Mesothelial cell of epicardium (in vitro differentiated cells): Measurements from ENCODE around the gene ERCC6L2. TPM values are rescaled to one million over a fixed set of nuclear protein-coding genes. Genes with fewer than 3 reads are reported as not detected.

ENCODE experiments used
- DNase-seq, 2 experiments: peaks; one replicate each; pipeline ENCODE4 v3.0.0; 2021; ENCODE audit warnings: low spot score in 2 of 2; ENCODE audit not compliant: unreplicated experiment in 2 of 2
- H3K27ac Mint-ChIP-seq: 2 replicates; pipeline ENCODE4 v1.8.0; 2021; ENCODE audit warnings: mixed read lengths
- H3K27me3 Mint-ChIP-seq: 2 replicates; pipeline ENCODE4 v1.8.0; 2021; ENCODE audit warnings: low read depth, mixed read lengths
- H3K36me3 Mint-ChIP-seq: 2 replicates; pipeline ENCODE4 v1.8.0; 2021; ENCODE audit warnings: mixed read lengths
- H3K4me1 Mint-ChIP-seq: 2 replicates; pipeline ENCODE4 v1.8.0; 2021; ENCODE audit warnings: mixed read lengths
- H3K4me3 Mint-ChIP-seq: 2 replicates; pipeline ENCODE4 v1.8.0; 2021; ENCODE audit warnings: mild to moderate bottlenecking, moderate library complexity, mixed read lengths
- H3K9me3 Mint-ChIP-seq: 2 replicates; pipeline ENCODE4 v1.8.0; 2021; ENCODE audit warnings: mixed read lengths
- total RNA-seq: library from RNA; stranded (reverse); gene quantifications from 3 replicates; pipeline ENCODE4 v1.2.1, GENCODE V29; 2021
- TF ChIP-seq, protein P1 (sequence below): fragments of 200-600 bp; sonication (generic); IDR thresholded peaks from one replicate; pipeline ENCODE4 v1.5.0; 2021; ENCODE audit warnings: antibody characterized with exemption; ENCODE audit not compliant: unreplicated experiment

Gene ERCC6L2
- total RNA-seq, 1 donor from 2014 or later = 63.1 TPM

DNA sequence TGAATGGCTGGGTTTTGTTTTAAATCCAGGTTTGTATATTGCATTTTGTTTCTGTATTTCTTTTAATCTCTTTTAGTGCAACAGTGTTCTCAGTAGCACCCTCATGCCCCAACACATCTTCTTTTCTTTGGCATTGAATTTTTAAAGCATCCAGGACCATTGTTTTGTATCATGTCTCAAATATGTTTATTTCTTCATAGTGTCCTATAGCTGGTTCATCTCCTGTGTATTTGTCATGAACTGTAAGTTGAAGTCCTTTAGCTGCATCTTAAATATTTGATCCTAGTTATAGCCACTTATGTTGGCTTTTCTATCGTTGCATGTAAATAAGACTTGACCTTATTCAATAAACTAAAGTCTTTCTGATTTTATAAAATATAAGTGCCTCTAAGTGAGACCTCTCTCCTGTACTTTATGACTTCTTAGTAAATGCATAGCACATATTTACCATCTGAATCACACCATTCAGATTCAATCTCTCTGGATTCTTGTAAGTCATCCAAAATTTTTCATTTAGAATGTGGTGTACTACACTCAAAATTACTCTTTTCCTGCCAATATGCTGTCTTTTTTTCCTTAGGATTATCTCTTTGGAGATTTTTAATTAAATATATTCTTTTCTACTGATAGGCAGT is 21.0 kb upstream of the ERCC6L2 start:
- peaks cover 29% of the 10 kb centered on the region for H3K4me1 Mint-ChIP-seq
- no peak overlapping the region for H3K27ac Mint-ChIP-seq
- DNase-seq = no peak

DNA sequence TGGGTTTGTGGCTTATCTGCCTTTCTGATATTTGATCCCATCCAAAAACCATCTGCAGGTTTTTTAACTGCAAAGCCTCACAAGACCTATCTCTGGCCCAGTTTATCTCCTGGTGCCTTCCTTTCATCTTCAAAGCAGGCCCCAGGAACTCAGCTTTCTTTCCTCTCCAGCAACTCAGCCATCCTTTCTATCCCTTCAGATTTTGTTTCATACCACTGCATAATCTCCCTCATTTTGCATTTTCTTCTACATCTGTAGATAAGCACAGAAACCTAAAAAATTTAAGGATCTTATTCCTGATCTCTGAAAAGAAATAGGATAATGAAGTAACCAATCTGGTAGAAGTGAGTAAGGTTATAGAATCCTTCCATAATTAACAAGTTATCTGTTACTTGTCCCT is 19.5 kb upstream of the ERCC6L2 start:
- H3K4me1 Mint-ChIP-seq = peaks cover 29% of the 10 kb centered on the region

More for the DNA sequence above, 21.0 kb upstream of the ERCC6L2 start:
- H3K9me3 Mint-ChIP-seq = peaks cover under 1% of the 10 kb centered on the region
- H3K27me3 Mint-ChIP-seq = no peaks in the 10 kb centered on the region
- peaks cover 8% of the 10 kb centered on the region for H3K36me3 Mint-ChIP-seq
- H3K4me3 Mint-ChIP-seq = no peak overlapping the region
- TF ChIP-seq, protein P1, sequence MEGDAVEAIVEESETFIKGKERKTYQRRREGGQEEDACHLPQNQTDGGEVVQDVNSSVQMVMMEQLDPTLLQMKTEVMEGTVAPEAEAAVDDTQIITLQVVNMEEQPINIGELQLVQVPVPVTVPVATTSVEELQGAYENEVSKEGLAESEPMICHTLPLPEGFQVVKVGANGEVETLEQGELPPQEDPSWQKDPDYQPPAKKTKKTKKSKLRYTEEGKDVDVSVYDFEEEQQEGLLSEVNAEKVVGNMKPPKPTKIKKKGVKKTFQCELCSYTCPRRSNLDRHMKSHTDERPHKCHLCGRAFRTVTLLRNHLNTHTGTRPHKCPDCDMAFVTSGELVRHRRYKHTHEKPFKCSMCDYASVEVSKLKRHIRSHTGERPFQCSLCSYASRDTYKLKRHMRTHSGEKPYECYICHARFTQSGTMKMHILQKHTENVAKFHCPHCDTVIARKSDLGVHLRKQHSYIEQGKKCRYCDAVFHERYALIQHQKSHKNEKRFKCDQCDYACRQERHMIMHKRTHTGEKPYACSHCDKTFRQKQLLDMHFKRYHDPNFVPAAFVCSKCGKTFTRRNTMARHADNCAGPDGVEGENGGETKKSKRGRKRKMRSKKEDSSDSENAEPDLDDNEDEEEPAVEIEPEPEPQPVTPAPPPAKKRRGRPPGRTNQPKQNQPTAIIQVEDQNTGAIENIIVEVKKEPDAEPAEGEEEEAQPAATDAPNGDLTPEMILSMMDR = no peak

DNA sequence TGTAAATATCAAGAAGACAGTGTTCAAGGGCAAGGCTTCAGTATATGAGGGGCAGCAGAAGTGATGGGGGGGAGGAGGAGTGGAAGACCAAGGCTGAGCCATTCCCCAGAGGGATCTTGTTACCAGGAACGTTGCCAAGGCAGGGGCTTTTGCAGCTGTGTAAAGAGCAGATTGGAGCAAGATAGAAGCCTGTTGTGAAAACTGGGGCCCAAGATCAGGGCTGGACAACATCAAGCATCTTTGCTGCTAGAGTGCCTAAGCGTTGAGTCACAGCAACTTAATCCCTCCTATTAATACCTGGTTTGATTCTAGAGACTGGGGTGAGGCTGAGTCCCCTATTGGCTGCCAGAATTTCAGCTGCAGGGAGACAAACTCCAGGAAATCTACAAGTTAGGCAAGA is 18.4 kb upstream of the ERCC6L2 start:
- H3K27ac Mint-ChIP-seq = peak overlapping the region; percentile 26
- H3K9me3 Mint-ChIP-seq = peaks cover 7% of the 10 kb centered on the region
- TF ChIP-seq, protein P1 = no peak
- peak in 1 of 2 experiments; percentile 47 for DNase-seq
- H3K36me3 Mint-ChIP-seq = peaks cover 7% of the 10 kb centered on the region
- H3K4me3 Mint-ChIP-seq = no peak overlapping the region
- H3K27me3 Mint-ChIP-seq = no peaks in the 10 kb centered on the region
- peaks cover 29% of the 10 kb centered on the region for H3K4me1 Mint-ChIP-seq

More for the DNA sequence above, 19.5 kb upstream of the ERCC6L2 start:
- no peak for DNase-seq
- Mint-ChIP-seq H3K9me3 (no peaks in the 10 kb centered on the region), H3K4me3 (no peak overlapping the region), H3K36me3 (peaks cover 3% of the 10 kb centered on the region), H3K27me3 (no peaks in the 10 kb centered on the region), H3K27ac (peak overlapping the region; percentile 28)
- TF ChIP-seq, protein P1 = no peak

DNA sequence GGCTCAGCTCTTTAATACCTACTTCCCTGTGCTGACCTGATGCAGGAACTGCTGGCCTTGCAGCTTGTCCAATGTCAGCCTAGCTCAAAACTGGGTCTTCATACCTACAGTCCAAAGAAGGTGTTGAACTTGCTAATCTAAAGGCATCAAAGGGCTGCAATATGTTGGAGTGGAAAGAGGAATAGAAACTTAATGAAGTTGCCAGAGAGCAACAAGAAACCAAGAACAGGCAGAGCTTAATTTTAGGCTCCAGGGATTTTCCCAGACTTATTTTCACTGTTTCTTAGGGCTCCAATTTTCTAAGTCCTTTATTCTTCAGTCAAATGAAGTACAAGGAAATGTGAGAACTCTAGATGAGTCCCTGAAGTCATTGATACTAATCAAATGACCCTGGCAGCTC is 17.6 kb upstream of the ERCC6L2 start:
- Mint-ChIP-seq H3K9me3 (peaks cover 13% of the 10 kb centered on the region), H3K36me3 (peaks cover 12% of the 10 kb centered on the region), H3K27ac (no peak overlapping the region)

DNA sequence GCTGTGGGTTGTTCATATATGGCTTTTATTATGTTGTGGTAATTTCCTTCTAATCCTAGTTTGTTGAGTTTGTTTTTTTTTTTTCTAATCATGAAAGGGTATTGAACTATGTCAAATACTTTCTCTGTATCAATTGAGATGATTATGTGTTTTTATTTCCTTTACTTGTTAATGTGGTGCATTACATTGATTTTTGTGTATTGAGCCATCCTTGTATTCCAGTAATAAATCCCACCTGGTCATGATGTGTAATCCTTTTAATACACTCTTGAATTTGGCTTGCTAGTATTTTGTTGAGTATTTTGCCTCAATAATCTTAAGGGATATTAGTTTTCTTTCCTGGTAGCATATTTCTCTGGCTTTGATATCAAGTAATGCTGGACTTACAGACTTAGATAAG is 13.1 kb upstream of the ERCC6L2 start:
- TF ChIP-seq, protein P1 = no peak
- no peak for DNase-seq
- no peaks in the 10 kb centered on the region for H3K27me3 Mint-ChIP-seq
- H3K4me3 Mint-ChIP-seq = no peak overlapping the region
- peaks cover 21% of the 10 kb centered on the region for H3K9me3 Mint-ChIP-seq
- H3K27ac Mint-ChIP-seq = no peak overlapping the region
- H3K36me3 Mint-ChIP-seq = peaks cover 20% of the 10 kb centered on the region
- H3K4me1 Mint-ChIP-seq = peaks cover 11% of the 10 kb centered on the region

More for the DNA sequence above, 17.6 kb upstream of the ERCC6L2 start:
- Mint-ChIP-seq H3K27me3 (no peaks in the 10 kb centered on the region), H3K4me3 (no peak overlapping the region), H3K4me1 (peaks cover 29% of the 10 kb centered on the region)
- TF ChIP-seq, protein P1 = no peak
- no peak for DNase-seq
